Stimulated activated CD8-positive, alpha-beta memory T cell treated with anti-CD3 and anti-CD28 coated beads, Interleukin-4, amount 100 ng/mL, for 1 hour (primary cell): ENCODE data around the gene IGSF10.

Experiments
- DNase-seq, 2 donors: peaks; one replicate each; pipeline ENCODE4 v3.0.0-alpha.2; 2020; ENCODE audit warnings: low read depth in 2 of 2, low spot score in 1 of 2

The IGSF10 gene

DNA sequence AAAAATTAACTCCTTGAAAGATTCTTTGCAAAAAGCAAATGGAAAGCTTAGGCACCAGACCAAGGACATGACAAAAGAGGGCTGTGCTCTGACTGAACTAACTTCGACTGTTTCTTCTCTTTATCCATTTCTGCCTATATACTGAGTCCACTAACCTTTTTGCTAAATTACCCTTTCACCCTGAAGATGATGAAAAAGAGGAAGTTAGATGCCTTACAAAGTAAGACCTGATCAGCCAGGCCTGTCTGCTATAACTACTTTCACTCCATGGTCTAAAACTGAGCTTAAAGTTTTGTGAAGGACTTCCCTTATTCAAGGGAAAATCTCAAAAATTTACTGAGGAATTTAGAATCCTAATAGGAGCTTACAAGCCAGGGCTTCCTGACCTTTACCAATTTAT lies 6.2 kb upstream of the IGSF10 start:
- no peak for DNase-seq

DNA sequence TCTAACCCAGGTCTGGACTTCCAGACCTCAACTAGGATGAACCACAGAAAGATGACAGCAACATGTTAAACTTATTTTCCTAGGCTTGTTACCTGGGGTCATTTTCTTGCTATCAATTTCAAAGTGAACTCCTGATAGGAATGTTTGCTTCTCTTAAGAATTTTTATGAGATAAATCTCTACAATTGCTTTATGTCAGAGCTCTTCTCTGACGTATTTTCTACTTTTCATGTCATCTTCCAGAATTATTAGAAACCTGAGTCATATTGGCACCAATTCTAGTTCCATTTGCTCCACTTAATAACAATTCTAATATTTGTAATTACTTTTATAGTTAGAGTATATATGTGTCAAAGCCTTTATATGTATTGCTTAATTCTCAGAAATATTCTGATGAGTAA lies 2.1 kb upstream of the IGSF10 start:
- DNase-seq = no peak

DNA sequence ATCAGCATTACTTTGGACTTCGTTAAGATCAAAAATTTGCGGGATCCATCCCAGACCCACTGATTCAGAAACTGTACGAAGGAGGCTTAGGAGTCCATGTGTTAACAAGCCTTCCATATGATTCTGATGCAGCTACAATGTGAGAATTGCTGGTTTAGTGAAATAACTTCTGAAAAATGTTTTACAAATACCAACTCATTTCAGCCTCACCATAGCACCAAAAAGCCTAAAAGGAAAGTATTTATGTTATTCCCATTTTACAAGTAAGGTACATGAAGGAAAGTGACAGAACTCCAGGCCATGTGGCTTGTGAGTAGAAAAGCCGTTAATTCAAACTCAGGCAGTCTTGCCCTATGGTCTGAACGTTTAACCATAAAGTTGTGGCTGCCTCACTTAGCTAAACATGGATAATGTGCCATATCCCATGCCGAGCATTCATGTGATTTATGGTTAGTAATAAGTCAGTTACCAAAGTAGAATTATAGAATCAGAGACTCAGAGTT lies 1.5 kb upstream of the IGSF10 start:
- DNase-seq = no peak

DNA sequence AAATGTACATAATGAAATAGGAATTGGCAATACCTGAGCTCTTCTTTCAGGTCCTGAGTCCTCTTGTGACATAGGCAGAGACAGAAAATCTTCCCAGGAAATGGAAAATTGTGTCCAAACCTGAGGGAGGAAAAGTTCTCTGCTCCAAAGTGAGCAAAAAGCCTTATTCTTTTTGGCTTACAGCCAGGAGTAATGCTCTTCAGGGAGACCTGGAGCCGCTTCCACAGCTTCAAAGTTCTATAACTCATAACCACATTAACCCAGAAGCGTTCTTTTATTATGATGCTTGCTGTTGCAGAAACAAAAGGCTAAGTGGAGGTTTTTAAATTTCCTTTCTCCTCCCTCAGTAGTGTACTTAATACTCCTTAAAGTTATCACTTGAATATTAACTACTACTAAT lies 633 bp downstream of the IGSF10 start:
- DNase-seq = no peak

DNA sequence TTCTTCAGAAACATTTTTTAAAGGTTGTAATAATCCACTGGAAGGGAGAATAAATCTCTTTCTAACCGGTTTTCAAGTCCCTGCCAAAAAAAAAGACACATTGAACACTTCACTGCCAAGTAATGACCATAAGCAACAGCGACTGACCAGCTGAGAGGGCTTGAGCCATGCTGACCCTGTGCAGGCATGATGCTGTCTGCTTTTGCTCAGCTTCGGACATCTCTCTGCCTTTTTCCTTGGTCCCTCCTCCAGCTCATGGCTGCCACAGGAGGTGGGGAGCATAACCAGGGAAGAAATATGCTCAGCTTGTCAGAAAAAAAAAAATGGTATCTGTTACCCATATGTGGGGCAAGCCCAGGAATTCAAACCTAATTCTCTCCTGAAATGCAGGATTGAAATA lies 1.5 kb downstream of the IGSF10 start:
- DNase-seq = no peak

DNA sequence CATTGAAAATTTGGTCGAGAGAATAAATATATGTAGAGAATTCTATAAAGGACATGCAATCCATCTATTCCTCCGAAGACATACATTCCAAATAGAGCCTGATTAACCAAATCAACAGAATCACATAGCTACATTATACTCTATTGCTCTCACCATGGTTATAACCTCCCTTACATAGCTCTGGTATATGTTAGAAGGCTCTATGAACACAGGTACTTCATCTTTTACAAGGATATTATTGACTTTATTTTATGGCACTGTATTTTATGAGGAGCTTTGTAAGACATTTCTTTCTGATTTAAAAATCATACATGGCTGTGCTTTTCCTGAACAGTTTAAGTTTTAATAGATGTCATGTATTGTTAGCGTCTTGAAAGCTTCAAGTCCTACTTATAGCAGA lies 4.8 kb downstream of the IGSF10 start:
- DNase-seq = no peak

DNA sequence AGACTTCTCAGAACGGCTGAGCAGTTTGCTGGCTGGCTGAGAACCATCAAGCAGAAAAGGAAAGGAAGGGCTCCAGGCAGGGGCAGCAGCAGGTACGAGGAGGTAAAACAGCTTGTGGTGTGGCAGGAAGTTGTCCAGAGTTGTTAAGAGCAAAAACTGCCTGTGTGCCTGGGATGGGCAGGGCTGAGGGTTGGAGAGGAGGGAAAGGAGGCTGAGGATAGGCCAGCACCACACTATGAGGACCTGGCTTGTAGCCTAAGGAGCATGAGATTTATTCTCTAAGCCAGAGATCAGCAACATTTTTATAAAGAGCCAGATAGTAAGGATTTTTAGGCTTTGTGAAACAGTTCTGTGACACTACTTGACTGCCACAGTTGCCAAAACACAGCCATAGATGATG lies 8.0 kb downstream of the IGSF10 start:
- DNase-seq = no peak

DNA sequence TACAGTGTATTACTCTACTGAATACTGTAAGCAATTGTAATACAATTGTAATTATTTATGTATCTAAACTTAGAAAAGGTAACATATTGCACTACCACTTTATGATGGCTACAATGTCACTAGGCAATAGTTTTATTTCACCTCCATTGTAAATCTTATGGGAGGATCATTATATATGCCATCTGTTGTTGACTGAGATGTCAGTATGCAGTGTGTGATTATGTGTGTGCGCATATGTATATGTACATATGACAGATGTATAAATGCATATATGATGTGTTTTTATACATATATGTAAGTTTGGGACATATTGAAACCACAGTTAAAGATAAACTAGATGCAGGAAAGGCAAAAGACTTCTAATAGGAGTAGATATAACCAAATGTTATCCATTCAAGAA lies 8.5 kb downstream of the IGSF10 start:
- DNase-seq = no peak

DNA sequence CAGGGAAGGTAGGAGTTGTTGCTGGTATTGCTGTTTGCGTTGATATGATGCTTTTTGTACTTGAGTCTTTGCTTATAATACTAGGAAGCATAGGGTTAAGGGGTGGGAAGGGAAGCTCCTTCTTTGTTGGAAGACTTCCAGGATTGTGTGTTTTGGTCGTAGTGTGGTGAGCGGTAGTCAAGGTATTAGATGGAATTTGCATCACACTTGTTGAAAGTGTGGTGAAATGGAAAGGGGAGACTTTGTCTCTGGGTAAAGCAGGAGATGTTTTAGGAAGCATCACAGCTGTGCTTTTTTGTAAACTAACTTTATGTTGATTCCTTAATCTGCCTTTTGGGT lies 14.9 kb downstream of the IGSF10 start:
- DNase-seq = no peak

DNA sequence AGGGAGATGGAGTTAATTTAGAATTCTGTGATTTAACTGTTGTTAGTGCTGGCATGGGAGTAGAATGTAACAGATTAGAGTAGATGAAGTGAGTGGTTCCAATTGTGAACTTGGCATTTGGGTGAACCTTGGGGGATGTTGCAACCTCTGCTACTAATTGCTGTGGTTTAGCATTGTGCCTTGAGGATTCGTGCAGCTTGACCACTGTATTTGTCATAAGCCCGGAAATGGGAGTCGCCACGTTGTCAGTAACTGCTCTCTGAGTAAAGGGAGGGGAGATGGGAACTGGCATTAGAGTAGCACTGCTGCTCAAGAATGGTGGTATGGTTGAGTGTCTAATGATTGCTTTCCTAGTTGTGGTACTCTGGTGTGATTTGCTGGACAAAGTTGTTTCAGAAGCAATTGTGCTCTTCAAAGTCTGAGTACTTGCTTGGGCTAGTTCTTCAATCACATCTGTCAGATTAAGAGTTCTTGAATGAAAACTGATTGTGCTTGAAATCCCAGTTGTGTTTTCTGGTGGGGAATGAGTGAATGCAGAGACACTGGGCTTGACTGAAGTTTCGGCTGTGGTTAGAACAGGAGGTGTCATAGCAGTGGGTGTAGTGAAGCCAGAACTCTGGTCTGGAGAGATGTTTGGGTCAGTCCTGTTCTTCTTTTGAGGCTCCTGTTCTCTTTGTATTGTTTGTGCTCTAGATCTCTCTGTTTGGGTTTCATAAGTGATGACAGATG lies 15.4 kb downstream of the IGSF10 start:
- no peak for DNase-seq

DNA sequence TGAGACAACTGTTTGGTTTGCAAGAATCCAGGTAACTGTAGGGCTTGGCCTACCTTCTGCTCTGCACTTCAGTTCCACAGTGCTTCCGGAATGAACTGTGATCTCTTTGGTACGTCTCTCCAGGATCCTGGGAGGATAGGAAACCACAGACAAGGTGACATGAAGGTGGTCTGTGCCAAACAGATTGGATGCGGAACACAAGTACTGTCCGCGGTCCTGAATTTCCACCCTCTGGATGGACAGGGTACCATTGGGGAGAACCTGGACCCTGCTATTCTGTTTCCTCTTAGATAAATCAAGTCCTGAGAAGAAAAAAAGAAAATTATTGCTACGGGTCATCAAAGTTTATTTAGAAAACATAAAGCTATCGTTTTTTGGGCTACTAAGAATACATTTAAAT lies 17.3 kb downstream of the IGSF10 start:
- no peak for DNase-seq

DNA sequence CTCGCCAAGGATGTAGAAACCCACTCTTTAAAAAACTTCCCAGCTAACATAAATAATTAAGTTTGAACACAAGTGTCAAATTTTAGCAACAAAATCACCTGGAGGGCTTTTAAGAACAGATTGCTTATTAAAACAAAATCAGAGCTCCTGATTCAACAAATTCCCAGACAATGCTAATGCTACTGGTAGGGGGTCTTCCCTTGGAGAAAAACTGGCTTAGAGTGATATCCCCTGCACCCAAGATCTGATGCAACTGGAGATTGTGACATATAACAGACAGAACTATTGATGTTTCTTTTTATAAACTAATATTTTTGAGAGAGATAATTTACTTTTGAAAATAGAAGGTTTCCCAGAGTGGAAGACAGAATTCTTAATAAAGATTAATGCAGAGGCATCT lies 19.9 kb downstream of the IGSF10 start:
- no peak for DNase-seq

DNA sequence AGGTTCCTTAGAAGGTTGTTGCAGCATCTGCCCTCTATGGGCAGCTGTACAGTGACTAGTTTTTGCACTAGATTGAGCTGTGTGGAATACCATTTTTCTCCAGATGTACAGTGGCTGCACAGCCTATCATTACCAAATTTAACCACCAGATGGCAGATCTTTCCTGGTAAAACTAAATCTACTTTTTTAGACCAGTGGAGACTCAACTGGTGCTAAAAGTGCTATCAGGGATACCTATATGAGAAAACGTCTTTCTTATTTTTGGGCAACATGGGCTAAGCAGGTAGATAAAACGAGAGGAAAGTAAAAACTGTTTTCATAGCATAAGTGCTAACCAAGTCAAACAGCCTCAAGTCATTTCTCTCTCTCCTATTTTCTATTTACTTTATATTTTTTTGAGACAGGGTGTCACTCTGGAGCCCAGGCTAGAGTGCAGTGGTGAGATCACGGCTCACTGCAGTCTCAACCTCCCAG lies 21.2 kb downstream of the IGSF10 start:
- no peak for DNase-seq

DNA sequence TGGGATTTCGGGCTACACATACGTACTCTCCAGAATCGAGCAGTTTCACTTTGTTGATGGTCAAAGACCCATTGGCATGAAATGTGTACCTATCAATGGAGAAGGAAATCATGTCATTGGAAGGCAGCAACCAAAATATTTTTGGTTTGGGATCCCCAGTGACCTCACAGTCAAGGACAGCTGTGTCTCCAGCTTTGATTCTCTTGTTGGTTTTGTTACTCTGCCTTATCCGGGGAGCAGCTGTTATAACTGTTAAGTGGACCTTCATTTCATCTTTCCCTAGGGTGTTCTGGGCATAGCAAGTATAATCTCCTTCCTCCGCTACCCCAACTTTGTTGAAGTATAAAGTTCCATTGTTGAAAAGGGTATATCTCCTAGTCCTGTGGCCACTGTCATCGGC lies 23.0 kb downstream of the IGSF10 start:
- no peak for DNase-seq

DNA sequence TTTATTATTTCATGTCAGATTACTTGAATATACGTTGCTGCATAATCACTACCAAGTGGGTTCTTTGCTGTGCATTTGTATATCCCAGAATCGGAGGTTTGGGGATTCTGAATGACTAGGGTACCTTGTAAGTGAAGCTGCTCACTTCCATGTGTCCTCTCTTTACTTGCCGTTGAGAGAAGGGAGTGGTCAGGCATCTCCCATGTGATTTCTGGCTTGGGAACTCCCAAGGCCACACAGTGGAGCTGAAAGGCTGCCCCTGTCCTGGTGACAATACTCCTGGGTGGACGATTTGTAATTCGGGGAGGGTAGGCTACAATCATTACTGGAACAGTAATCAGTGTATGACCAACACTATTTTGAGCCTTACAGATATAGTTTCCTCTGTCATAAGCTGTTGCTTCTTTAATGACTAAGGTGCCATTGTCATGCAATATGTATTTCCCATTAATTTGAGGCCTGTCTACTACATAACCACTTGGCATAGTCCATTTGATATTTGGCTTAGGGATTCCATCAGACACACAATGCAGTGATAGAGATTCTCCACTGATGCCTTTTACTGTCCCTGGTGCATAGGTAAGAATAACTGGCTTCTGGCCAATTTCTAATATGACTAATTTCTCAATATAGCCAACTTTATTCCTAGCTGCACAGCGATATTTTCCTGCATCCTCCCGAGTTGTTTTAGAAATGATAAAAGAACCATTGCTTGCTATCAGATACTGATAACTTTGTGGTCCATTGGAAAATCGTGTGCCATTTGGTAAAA lies 24.0 kb downstream of the IGSF10 start:
- DNase-seq = no peak

DNA sequence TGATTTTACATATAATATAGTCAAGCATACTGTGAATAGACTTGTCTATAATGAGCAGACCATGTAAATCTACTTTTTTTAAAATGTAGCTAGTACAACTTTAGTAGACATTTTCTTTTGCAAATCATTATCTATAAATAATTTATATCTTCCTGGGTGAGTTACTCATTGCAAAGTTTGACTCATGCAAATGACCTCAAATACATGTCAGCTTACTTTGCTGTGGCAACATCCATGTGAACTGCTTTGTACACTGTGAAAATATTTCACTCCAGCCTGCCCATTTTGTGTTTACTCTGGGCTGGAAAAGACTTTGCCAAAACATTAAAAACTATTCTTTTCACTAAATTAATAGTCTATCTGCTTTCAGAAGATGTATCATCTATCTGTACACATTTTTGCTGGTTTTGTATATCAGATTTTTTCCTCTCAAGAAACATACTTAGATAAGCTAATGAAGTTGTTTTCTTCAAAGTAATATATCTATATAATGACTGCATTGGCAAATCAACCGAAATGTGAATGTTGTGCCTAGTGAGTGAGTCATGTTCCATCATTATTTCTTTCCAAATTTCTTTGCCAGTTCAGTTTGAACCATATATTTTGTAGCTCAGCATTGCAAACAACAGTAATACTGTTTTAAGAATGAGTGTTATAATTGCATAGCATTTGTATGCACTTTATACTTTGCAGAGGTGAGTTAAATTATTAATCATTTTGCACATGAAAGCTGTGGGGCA lies 26.5 kb downstream of the IGSF10 start:
- DNase-seq = no peak

DNA sequence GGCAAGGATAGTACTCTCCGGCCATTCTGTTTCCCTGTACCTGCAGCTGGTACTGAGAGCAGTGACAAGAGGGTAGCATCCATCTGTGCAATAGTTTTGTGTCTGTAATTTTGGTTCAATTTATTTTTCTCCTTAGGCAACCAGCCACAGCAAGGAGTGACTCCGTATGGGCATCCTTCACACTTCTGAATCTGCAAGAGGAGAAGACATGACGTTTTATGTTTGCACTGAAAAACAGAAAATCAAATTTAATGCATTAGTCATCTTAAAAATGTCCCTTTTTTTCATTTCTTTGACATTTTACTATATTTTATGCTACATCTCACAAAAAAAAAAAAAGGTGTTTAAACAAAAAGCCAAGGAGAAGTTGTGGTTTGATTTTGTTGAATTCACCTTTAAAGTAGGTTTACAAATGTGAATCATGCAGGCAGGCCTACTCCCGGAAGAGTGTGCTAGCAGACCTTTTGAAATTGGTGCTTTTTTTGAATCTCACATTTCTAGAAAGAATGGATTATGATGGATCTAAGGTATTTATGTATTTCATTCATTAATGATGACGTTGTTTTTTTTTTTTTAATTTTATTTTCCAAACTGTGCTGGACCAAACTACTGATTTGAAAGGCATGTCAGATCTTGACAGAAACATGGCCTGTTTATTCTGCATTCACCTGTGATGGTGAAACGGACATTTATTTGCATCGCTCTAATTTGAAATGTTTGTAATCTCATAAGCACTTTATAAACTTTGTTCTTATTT lies 28.1 kb downstream of the IGSF10 start:
- DNase-seq = no peak

DNA sequence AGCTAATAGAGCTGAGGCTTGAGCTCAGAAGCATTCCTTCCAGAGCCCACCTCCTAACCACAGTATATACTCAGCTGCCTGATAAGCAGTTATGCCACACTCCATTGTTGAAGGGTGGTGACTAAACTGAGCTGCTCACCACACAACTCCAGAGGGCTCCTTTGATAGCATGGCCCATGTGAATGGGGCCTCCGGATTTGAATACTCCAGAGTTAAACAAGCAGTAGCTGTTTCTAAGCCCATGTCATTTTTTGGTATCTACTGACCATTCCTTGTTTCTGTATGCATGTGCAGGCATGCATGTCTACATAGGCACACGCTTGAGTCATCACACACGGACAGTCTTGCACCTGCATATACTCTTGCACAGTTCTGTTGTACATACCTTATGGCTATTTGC lies 28.9 kb downstream of the IGSF10 start:
- no peak for DNase-seq

DNA sequence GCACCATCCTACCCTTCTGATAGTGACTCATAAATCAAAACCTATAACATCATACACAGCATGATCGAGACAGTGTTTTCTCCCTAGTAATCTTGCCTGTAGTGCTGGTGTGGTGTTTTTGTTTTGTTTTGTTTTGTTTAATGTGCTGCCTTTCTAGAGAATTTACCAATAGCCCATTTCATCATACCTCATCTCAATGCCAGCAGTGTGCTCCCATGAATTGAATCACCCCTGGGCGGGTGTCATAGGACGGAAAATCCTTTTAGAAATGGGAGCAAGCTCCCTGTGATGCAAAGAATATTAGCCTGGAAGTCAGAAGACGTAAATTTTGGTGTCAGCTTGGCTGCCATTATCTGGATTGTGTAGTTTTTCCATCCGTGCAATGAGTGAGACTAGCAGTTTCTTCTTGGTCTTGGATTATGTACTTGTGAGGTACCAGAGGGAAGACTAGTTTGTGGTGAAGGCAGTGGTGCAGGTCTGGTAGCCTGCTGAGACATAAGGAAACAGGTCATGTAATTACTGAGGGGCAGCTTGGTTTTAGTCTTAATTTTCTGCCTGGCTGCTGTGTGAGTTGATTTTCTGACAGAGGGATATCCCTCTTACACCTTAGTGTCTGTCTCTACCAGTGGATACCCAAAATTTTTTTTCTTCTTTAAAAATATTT lies 29.9 kb downstream of the IGSF10 start:
- no peak for DNase-seq

DNA sequence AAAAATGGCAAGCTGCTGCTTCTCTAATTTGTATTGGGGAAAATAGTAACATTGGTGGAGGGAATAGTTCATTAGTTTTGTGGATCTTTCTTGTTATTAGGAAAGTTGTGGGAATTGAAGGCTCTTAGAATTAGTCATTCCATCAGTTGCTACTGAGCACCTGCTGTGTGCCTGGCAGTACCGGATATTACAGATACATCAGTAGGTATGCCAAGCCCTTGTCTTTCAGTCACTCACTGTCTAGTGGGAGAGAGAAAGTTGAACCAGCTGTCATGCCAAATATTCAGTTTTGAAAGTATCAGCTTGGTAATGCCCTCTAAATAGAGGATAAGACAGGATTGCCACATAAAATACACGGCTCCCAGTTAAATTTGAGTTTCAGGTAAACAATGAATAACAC lies 32.5 kb downstream of the IGSF10 start:
- DNase-seq = no peak

DNA sequence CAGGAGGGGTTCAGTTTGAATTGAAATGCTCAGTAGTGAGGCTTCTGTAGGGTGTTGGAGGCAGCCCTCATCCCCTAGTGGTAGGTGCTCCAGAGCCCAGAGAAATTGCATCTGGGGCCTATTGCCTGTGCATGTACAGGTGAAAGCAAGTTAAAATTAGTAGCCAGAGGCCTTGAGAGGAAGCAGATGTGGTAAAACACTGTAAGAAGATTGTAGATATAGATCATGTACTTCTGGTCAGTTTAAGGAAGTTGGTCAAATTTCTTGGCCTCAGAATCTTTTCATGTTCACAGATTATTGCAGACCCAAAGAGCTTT lies 34.6 kb downstream of the IGSF10 start:
- DNase-seq = no peak
